HL-60 (cell line): ENCODE data around the gene MTM1.

Source experiments
- DNase-seq, 2 experiments: peaks; one replicate each; pipeline ENCODE4 v3.0.0-alpha.2; 2010 to 2020; ENCODE audit warnings: low read depth in 1 of 2, low spot score in 1 of 2
- H3K27ac ChIP-seq: fragments of 250-450 bp; sonication (Bioruptor Pico); replicated peaks from 2 replicates; pipeline ENCODE4 v1.5.1; 2020; ENCODE audit warnings: mild to moderate bottlenecking, moderate library complexity
- H3K27me3 ChIP-seq: fragments of 250-450 bp; sonication (Bioruptor Pico); 2 replicates; pipeline ENCODE4 v1.5.1; 2021; ENCODE audit warnings: mild to moderate bottlenecking, moderate library complexity; ENCODE audit not compliant: insufficient read depth, poor library complexity, severe bottlenecking
- H3K4me3 ChIP-seq: replicated peaks from 2 replicates; pipeline ENCODE4 v1.5.1; 2011; ENCODE audit warnings: mild to moderate bottlenecking, control low read depth, low read length; ENCODE audit not compliant: insufficient read depth
- CTCF ChIP-seq: IDR thresholded peaks from one replicate; pipeline ENCODE4 v1.5.1; 2011; ENCODE audit warnings: low read length, control low read depth, inconsistent platforms; ENCODE audit not compliant: insufficient read depth
- GABPA ChIP-seq: IDR thresholded peaks from 2 replicates; pipeline ENCODE4 v1.6.1; 2012; ENCODE audit warnings: low read depth
- POLR2AphosphoS5 ChIP-seq: IDR thresholded peaks from 2 replicates; pipeline ENCODE4 v1.6.1; 2012; ENCODE audit warnings: low read depth
- REST ChIP-seq: IDR thresholded peaks from 2 replicates; pipeline ENCODE4 v1.6.1; 2012; ENCODE audit warnings: low read depth; ENCODE audit not compliant: insufficient replicate concordance
- SPI1 ChIP-seq: IDR thresholded peaks from 2 replicates; pipeline ENCODE4 v1.6.1; 2012; ENCODE audit warnings: low read depth, mild to moderate bottlenecking, borderline replicate concordance

MTM1 gene

DNA sequence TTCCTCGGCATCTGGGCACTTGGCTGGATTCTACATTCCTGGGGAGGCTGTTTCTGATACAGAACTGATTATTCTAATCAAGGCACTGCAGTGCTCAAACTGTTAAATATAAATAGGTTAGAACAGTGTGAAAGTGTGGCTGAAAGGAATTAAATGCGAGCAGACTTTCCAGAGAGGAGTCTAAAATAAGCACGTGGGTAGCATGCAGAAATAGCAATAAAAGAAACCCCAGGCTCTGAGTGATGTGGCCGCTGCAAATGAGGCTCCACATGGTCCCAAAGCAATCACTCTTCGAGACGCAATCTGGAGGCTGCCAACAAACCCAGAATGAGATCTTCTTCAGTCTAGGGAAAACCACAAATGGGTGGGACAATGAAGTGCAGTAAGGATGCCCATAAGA lies 30.6 kb upstream of the MTM1 start:
- Histone ChIP-seq H3K27me3 (no peaks in the 10 kb centered on the region), H3K27ac (no peak overlapping the region), H3K4me3 (no peak overlapping the region)
- TF ChIP-seq POLR2AphosphoS5 (no peak), GABPA (no peak), REST (no peak), SPI1 (no peak), CTCF (no peak)
- no peak for DNase-seq

GRCh38 chrX:150540965-150541364 lies 27.5 kb upstream of the MTM1 start:
- no peak for TF ChIP-seq CTCF
- TF ChIP-seq SPI1: no peak
- TF ChIP-seq GABPA: no peak
- TF ChIP-seq REST: no peak
- TF ChIP-seq POLR2AphosphoS5: no peak
- Histone ChIP-seq H3K27me3 (no peaks in the 10 kb centered on the region), H3K27ac (no peak overlapping the region), H3K4me3 (no peak overlapping the region)
- no peak for DNase-seq

DNA sequence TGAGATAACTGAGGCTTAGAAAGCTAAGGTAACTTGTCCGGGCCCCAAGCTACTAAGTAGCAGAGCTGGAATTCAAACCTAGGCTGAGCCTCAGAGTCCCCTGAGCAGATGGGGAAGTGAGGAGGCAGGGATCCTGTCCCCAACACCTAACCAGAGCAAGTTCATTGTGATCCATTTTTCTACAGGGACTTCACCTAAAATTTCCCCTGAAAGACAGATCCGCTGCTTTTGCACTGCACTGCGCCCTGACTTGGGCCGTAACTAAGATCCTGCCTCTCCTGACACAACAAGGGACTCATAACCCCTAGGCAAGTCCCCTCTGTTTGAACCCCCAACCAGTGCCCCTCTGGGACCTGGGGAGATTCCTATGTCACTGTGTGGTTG lies 25.6 kb upstream of the MTM1 start:
- DNase-seq: no peak
- TF ChIP-seq REST: no peak
- Histone ChIP-seq H3K27ac (no peak overlapping the region), H3K27me3 (no peaks in the 10 kb centered on the region), H3K4me3 (no peak overlapping the region)
